CD4-positive, alpha-beta T cell treated with Interleukin-1 beta for 1 hour (primary cell): ENCODE data around the gene CACNA2D3.

Source experiments
- DNase-seq, 2 donors: peaks; one replicate each; pipeline ENCODE4 v3.0.0-alpha.2; 2020 to 2022

The CACNA2D3 gene

GRCh38 chr3:54223063-54223462 is 100.7 kb downstream of the CACNA2D3 start:
- no peak for DNase-seq

DNA sequence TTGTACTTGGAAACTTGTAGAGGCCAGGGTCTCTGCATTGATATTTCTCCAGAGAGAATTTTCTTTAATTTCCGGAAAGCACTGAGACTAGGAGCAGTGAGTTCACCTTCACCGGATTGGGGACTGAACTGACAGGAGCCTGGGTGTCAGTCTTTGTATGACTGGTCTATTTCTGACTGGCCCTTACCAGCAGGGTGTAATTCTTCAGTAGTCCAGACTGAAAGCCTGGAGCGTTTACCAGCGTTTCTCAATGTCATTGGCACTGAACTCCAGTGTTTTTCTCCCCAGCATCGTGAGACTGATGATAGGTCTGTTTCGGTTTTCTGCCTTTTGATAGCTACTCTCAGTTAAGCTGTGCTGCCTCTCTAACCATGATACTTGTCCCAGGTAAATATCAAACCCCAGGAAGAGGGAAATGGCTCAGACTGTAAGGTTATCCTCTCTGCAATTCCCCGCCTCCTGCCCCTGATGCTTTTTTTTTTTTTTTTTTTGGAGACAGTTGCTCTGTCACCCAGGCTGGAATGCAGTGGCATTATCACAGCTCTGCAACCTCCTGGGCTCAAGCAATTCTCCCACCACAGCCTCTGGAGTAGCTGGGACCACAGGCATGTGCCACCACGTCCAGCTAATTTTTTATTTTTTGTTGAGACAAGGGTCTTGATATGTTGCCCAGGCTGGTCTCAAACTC is 103.6 kb downstream of the CACNA2D3 start:
- DNase-seq, result no peak

DNA sequence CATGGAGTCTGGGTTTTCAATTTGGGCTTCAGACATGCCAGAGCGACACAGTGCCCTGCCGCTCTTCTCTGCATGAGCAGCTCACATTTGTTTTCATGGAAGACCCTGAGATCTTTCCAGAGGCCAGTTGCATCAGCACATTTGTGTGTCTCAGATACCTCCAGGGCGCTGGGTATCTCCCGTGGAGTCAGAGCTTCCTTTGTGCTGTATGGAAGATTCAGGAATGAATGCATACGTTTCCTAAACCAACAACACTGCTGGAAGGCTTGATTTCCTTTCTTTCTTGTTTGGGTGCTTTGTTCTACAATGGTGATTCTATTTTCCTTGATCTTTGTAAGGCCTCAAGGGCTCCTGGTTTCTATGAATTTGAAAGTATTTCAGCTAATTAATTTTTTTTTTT is 106.5 kb downstream of the CACNA2D3 start:
- DNase-seq, result no peak

DNA sequence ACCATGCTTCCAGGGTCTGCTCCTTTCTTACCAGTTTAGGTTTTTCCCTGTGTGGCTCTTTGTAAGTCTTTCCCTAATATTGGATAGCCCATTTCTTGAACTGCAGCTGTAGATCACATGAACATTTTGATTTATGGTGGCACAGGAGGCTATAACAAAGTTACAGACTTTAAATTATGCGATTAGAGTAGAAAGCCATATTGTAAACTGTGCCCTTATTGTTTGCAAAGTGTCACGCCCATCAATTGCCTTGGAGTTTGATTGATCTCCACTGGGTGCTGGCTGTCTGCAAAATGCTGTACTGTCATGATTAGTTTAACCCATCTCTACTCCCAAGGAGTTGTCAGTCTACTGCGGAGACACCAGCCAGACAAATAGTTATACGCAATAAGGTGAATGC is 110.3 kb downstream of the CACNA2D3 start:
- no peak for DNase-seq

DNA sequence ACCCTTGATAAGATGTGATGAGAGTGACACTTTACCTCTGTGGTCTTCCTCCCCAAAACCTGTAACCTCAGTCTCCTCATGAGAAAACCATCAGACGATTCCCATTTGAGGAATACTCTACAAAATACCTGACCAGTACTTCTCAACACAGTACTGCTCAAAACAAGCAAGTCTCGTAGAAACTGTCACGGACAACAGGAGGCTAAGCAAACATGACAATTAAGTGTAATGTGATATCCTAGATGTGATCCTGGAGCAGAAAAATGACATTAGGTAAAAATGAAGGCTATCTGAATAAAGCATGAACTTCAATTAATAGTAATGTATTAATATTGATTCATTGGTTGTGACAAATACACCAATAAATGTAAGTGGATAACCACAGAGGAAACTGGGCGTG is 113.6 kb downstream of the CACNA2D3 start:
- DNase-seq, result no peak

DNA sequence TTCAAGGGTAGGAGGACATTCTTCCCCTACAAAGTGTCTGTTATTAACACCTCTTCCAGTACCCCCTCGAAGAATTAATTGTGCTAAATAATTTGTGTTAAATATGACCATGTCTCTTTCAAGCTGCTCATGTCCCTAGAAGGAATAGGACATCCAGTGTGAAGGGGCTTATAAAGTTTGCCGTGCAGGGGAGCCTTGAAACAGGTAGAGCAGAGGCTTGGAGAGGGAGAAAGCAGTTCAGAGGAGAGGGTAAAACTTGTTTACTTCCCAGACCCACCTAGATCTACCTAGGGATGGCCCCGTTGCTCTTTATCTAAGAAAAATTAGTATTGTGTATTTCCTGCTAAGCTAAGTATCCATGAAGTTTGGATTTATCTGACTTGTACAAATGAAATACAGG is 114.8 kb downstream of the CACNA2D3 start:
- no peak for DNase-seq

GRCh38 chr3:54237788-54238502 is 115.6 kb downstream of the CACNA2D3 start:
- no peak for DNase-seq

GRCh38 chr3:54240309-54240708 is 118.0 kb downstream of the CACNA2D3 start:
- no peak for DNase-seq

- DNase-seq, result no peak
Measured at GRCh38 chr3:54243056-54243931, 120.9 kb downstream of the CACNA2D3 start.

DNA sequence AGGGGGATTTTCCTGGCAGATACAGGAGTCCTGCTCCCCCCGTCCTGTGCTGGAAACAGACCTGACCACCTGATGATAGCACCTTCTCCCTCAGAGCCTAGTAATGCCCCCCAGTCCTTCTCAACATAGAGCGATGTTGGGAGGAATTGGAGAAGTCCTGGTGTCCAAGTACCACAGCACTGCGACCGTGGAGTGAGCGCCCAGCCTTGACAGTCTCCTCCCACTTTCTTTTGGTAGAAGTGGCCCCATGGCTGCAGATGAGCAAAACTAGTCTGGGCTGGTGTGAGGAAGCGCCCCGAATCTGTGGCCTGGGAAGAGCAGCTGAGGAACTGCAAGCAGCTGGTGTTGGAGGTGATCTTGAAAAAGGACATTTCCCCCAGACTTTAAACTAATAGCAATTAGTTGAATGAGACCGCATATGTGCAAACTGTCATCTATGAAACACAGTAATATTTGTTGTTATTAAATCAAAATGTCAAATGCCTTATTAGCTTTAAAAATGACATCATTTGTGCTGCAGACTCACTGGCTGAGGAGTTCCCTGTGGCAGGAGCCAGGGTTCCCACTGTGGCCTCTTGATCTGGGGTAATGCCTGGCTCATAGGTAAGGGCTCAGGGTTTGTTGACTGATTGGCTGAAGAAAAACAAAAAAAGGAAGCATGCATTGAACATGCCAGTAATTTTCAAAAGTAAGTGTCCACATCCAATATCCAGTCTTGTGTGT is 121.8 kb downstream of the CACNA2D3 start:
- DNase-seq, result no peak

GRCh38 chr3:54251705-54252104 is 129.4 kb downstream of the CACNA2D3 start:
- no peak for DNase-seq

GRCh38 chr3:54257125-54257720 is 134.9 kb downstream of the CACNA2D3 start:
- no peak for DNase-seq

GRCh38 chr3:54259636-54260035 is 137.3 kb downstream of the CACNA2D3 start:
- DNase-seq, result no peak

DNA sequence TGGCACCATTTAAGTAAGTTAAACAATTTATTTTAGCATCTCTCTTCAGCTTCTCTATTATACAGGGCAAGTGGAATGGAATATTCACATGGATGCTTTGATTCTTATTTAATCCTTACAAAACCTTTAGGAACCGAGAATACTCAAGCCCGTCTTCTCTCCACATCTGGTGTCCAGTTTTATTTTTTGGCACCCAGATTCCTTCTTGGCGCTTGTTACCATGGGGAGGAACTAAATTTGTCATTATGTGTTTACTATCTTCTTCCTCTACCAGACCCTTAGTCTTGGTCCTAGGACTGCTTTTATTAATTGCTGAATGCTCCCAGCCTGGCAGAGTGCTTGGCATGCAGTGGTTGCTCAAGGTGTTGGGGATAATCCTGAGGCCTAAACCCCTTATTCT is 138.8 kb downstream of the CACNA2D3 start:
- DNase-seq, result no peak

DNA sequence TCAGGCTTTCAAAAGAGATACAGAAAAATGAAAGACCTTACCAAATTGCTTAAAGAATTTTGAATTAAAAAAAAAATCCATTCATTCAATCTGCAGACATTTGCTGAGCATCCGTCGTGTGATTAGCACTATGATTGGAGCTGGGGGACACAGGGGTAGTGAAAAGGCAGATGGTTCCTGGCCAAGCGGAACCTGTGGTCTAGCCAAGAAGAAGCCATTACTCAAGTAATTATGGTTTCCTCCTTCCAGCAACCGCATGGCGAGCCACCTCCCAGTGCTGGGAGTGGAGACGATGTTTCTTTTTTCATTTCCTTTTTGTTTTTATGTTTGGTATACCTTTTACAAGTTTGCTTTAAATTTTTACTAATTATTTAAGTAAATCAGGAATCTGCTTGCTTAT is 140.2 kb downstream of the CACNA2D3 start:
- no peak for DNase-seq

- no peak for DNase-seq
Measured at GRCh38 chr3:54262946-54263345, 140.6 kb downstream of the CACNA2D3 start.

GRCh38 chr3:54264050-54264449 is 141.7 kb downstream of the CACNA2D3 start:
- no peak for DNase-seq

DNA sequence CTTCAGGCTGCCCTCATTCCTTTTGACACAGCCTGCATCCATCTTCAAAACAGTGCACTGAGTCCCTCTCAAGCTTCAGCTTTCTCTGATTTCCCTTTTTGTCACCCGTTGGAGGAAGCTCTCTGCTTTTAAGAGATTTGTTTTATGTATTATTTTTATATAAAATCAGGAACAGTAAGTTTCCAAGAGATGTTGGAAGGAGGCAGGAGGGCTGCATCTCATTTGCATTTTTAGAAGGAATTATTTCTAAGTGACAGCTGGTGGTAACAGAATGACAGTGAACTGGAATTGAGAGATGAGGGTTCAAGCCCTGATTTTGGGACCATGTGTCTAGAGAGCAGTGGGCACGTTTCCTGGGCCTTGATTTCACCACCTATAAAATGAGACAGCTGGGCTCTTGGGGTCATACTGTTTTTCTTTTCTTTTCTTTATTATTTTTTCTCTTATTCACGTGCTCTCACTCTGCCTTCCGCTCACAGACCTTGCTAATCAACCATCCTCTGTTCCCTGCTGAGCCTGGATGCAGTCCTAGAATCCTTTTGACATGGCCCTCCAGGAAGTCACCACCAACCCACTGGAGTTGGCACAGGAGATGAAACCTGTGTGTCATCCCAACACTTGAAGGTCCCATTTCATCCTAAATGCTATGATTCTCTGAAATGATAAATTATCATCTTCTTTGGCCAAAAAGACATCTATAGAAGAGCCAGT is 148.6 kb downstream of the CACNA2D3 start:
- no peak for DNase-seq

GRCh38 chr3:54273791-54274190 is 151.4 kb downstream of the CACNA2D3 start:
- DNase-seq, result no peak

- DNase-seq, result no peak
Measured at GRCh38 chr3:54274607-54275006, 152.3 kb downstream of the CACNA2D3 start.

- no peak for DNase-seq
Measured at GRCh38 chr3:54279005-54279583, 156.7 kb downstream of the CACNA2D3 start.

DNA sequence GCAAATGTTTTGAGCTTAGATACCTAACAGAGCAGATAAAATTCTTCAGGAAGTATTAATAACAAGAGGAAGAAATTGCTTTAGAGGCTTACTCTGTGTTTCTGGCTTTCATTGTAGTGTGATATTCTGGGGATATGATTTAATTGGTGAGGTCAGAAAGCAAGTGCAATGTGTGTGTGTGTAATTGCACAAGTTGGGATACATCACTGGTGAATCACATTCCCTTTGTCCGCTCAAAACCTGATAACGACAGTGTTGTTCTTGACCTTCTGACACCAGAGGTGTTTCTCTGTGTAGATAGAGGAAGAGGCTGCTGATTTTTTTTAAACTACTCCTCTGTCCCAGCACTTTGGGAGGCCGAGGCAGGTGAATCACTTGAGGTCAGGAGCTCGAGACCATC is 161.1 kb downstream of the CACNA2D3 start:
- no peak for DNase-seq
